ENCODE measurements around the gene CLCN6.

The CLCN6 gene

DNA sequence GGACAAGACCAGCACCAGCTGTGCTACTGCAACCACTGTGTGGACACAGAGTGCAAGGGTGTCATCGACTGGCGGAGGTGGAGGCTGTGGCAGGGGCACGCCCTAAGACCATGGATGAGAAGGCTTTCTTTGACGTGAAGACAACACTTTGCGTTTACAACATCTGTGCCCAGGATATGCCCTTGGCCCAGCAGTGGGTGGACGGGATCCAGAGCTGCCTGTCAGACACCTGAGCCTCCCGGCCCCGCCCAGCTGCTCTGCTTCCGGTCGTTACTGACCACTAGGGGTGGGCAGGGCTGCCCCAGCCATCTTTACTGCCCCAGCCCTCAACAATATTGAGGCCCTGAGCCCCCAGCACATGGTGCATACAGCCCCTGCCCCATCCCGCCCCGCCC lies 74.2 kb downstream of the CLCN6 start:
- no peak for DNase-seq (ENCODE audit: low read depth)

DNA sequence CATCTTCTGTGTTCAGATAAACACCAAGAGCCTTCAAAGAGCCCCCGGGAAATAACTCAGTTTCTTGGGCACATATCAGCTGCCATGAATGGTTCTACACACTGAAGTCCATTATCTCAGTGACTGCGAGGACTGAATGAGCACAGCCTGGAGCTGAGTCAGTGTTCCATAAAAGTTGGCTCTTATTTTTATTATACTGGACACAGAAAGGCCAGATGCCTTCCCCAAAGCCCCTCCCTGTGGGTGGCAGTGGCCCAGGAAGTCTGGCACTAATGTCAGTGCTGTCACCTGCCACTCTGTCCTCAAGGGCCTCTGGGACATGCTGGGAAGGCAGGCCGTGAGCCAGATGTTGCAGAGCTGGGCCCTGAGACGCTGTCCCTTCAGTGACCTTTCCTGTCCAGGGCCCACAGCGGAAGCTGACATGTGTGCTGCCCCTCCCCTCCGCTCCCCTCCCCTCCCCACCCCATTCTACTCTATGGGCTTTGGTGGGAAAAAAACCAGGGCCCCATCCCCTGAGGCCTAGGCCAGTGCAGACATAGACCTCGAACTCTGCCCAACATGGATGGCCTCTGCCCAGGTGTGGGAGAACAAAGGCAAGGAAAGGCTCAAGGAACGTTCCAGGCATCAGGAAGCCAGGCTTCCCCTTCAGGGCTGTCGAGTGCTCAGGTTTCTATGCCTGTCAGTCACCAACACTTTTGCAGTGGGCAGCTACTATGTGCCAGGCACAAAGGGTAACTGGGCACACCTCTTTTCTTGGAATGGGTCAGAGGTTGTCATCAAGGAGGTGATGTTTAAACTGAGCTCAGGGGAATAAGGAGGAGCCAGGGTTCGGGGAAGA lies 75.1 kb downstream of the CLCN6 start:
- DNase-seq (ENCODE audit: low read depth) = no peak

- DNase-seq (ENCODE audit: low read depth) = no peak
These were observed 75.9 kb downstream of the CLCN6 start for GRCh38 chr1:11881749-11882441.

- no peak for DNase-seq (ENCODE audit: low read depth)
These were observed 77.0 kb downstream of the CLCN6 start for GRCh38 chr1:11882814-11883538.

DNA sequence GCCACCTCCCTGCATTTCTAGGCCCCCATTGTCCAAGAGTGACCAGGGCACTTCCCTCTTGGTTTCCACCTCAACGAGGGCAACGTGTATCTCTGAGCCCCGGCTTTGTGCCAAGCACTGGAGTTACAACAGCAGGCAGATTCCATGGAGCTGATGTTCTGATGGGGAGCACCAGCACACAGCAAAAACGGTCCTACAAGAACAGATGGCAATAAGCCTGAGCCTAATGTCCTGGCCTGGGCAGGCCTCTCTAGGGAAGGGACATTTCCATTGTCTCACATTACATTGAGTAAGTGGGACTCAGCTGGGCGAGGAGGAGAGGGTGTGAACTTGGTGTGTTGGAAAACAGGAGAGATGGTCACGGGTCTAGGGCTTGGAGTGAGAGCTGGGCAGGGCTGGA lies 79.9 kb downstream of the CLCN6 start:
- no peak for DNase-seq (ENCODE audit: low read depth)

DNA sequence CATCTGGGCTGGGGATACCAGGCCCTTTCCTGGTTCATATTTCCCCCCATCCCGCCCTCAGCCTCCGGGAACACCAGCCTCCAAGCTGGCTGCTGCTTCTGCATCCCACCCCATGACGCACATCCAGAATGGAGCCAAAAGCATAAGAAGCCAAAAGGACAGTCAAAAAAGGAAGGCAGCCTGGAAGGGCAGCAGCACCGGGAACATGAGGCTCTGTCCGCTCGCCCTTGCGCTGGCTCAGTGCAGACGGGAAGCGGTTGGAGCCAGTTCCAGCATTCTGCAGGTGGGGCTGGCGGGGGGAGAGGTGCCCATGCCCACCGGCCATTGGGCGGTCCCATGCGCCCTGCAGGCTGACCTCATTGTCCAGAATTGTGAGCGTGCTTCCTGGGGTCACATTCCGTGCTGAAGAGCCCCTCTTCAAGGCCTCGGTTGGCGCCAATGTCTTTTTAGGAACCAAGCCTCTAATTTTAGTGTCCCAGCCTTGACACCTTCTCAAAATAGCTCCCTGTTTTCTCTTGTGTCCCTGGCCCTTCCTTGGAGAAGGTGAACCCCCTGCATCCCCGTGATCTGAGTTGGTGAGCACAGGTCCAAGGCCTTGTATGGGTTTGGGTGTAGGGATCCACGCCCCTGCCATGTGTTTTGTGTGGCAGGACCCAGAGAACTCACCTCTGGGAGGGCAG lies 81.1 kb downstream of the CLCN6 start:
- no peak for DNase-seq (ENCODE audit: low read depth)

GRCh38 chr1:11887666-11888007 lies 81.6 kb downstream of the CLCN6 start:
- no peak for DNase-seq (ENCODE audit: low read depth)

- no peak for DNase-seq (ENCODE audit: low read depth)
These were observed 82.3 kb downstream of the CLCN6 start for GRCh38 chr1:11888206-11888876.

DNA sequence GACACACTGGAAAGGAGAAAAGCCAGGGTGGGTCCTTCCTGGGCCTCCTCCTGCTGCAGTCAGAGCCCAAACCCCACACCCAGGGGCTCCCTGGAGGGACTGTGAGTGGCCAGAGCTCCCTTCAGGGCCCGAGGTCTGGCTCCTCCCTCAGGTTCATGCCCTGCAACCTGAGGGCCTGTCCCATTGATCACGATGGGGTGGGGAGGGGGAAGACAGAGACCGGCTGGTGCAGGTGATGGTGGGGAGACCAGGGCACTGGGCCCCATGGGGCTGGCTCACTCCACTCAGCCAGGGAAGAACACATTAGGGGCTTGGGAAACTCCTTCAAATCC lies 82.9 kb downstream of the CLCN6 start:
- DNase-seq (ENCODE audit: low read depth) = no peak

- DNase-seq (ENCODE audit: low read depth) = no peak
These were observed 85.6 kb downstream of the CLCN6 start for GRCh38 chr1:11891433-11892186.

All from stimulated activated CD8-positive, alpha-beta memory T cell treated with anti-CD3 and anti-CD28 coated beads, Interleukin-12 subunit alpha, Interleukin-12 subunit beta, amount 100 ng/mL, for 1 hour (primary cell).